A673 (cell line): Measurements from ENCODE around the gene MPHOSPH9.

Experiments used
- CTCF ChIP-seq: fragments of 300-800, 200-600 bp; sonication (generic); conservative IDR thresholded peaks from 2 replicates; pipeline ENCODE4 v1.5.1; 2017; ENCODE audit warnings: low read depth, mild to moderate bottlenecking, antibody characterized with exemption, low read length, moderate library complexity, mixed read lengths
- EZH2 ChIP-seq: fragments of 200-600 bp; sonication (generic); IDR thresholded peaks from 2 replicates; pipeline ENCODE4 v1.6.1; 2017; ENCODE audit warnings: borderline replicate concordance, low read depth, mild to moderate bottlenecking, mixed read lengths, antibody characterized with exemption, low read length; ENCODE audit not compliant: poor library complexity, severe bottlenecking

GRCh38 chr12:123113026-123113425, 119.9 kb downstream of the MPHOSPH9 start:
- TF ChIP-seq CTCF, result no peak
- TF ChIP-seq EZH2, result no peak
